Measurements from ENCODE around the gene TXNRD1.

TXNRD1 gene

GRCh38 chr12:104189915-104190555 is 25.5 kb upstream of the TXNRD1 start:
- H4K20me1 ChIP-seq, result no peaks in the 10 kb centered on the region
- no peaks in the 10 kb centered on the region for H3K36me3 ChIP-seq
- no peak overlapping the region for H3K4me2 ChIP-seq
- H3K9me3 ChIP-seq, result peaks cover 11% of the 10 kb centered on the region
- no peaks in the 10 kb centered on the region for H3K27me3 ChIP-seq
- H3K27ac ChIP-seq, result no peak overlapping the region
- no peaks in the 10 kb centered on the region for H3K4me1 ChIP-seq
- H3K9ac ChIP-seq, result no peak overlapping the region
- TF ChIP-seq Cebpa-rat (IDR thresholded peaks at IDR 0.05), result no peak
- H3K4me3 ChIP-seq, result no peak overlapping the region

DNA sequence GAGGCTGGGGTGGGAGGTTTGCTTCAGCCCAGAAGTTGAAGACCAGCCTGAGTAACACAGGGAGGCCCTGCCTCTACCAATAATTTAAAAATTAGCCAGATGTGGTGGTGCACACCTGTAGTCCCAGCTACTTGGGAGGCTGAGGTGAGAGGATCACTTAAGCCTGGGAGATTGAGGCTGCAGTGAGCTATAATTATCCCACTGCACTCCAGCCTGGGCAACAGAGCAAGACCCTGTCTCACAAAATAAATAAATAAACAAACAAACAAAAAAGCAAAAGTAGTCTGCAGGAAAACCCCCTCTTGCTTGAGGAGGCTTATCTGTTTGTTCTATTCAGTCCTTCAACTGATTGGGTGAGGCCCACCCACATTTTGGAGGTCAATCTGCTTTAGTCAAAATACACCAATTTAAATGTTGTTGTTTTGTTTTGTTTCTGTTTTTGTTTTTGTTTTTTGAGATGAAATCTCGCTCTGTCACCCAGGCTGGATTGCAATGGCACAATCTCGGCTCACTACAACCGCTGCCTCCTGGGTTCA is 24.9 kb upstream of the TXNRD1 start:
- H4K20me1 ChIP-seq, result no peaks in the 10 kb centered on the region
- no peak for TF ChIP-seq Cebpa-rat (IDR thresholded peaks at IDR 0.05)
- no peaks in the 10 kb centered on the region for H3K36me3 ChIP-seq
- 0 out of 2 replicates have a peak, but pooled peaks cover 6% of the 10 kb centered on the region for H3K9me3 ChIP-seq
- H3K4me3 ChIP-seq, result no peak overlapping the region
- H3K4me1 ChIP-seq, result no peaks in the 10 kb centered on the region
- H3K9ac ChIP-seq, result no peak overlapping the region
- no peak overlapping the region for H3K4me2 ChIP-seq
- H3K27me3 ChIP-seq, result no peaks in the 10 kb centered on the region
- no peak overlapping the region for H3K27ac ChIP-seq

GRCh38 chr12:104197264-104197663 is 18.3 kb upstream of the TXNRD1 start:
- Histone ChIP-seq H4K20me1 (no peaks in the 10 kb centered on the region), H3K4me1 (no peaks in the 10 kb centered on the region), H3K4me2 (no peak overlapping the region), H3K4me3 (no peak overlapping the region), H3K9ac (no peak overlapping the region), H3K27ac (no peak overlapping the region), H3K9me3 (peaks cover 20% of the 10 kb centered on the region), H3K27me3 (no peaks in the 10 kb centered on the region), H3K36me3 (no peaks in the 10 kb centered on the region)
- no peak for TF ChIP-seq Cebpa-rat (IDR thresholded peaks at IDR 0.05)

DNA sequence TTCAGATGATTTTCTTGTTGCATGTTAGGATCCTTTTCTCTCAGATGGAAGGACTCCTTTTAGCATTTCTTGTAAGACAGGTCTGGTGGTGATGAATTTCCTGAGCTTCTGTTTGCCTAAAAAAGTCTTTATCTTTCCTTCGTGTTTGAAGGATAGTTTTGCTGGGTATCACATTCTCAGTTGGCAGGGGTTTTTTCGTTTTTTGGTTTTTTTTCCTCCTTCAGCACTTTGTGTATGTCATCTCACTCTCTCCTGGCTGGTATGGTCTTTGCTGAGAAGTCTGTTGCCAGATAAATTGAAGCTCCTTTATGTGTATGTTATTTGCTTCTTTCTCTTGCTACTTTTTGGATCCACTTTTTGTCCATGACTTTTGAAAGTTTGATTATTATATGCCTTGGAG is 15.6 kb upstream of the TXNRD1 start:
- no peaks in the 10 kb centered on the region for H3K27me3 ChIP-seq
- H3K27ac ChIP-seq, result no peak overlapping the region
- no peaks in the 10 kb centered on the region for H4K20me1 ChIP-seq
- peaks cover 20% of the 10 kb centered on the region for H3K9me3 ChIP-seq
- no peak for TF ChIP-seq Cebpa-rat (IDR thresholded peaks at IDR 0.05)
- H3K4me2 ChIP-seq, result no peak overlapping the region
- no peak overlapping the region for H3K4me3 ChIP-seq
- no peaks in the 10 kb centered on the region for H3K4me1 ChIP-seq
- no peak overlapping the region for H3K9ac ChIP-seq
- no peaks in the 10 kb centered on the region for H3K36me3 ChIP-seq

- no peak overlapping the region for H3K27ac ChIP-seq
- H3K9me3 ChIP-seq, result peaks cover 20% of the 10 kb centered on the region
- TF ChIP-seq Cebpa-rat (IDR thresholded peaks at IDR 0.05), result no peak
- no peaks in the 10 kb centered on the region for H3K36me3 ChIP-seq
- no peak overlapping the region for H3K4me2 ChIP-seq
- H3K27me3 ChIP-seq, result no peaks in the 10 kb centered on the region
- H3K4me1 ChIP-seq, result no peaks in the 10 kb centered on the region
- no peaks in the 10 kb centered on the region for H4K20me1 ChIP-seq
- H3K9ac ChIP-seq, result no peak overlapping the region
- H3K4me3 ChIP-seq, result no peak overlapping the region
These were observed 14.2 kb upstream of the TXNRD1 start for GRCh38 chr12:104201238-104202001.

DNA sequence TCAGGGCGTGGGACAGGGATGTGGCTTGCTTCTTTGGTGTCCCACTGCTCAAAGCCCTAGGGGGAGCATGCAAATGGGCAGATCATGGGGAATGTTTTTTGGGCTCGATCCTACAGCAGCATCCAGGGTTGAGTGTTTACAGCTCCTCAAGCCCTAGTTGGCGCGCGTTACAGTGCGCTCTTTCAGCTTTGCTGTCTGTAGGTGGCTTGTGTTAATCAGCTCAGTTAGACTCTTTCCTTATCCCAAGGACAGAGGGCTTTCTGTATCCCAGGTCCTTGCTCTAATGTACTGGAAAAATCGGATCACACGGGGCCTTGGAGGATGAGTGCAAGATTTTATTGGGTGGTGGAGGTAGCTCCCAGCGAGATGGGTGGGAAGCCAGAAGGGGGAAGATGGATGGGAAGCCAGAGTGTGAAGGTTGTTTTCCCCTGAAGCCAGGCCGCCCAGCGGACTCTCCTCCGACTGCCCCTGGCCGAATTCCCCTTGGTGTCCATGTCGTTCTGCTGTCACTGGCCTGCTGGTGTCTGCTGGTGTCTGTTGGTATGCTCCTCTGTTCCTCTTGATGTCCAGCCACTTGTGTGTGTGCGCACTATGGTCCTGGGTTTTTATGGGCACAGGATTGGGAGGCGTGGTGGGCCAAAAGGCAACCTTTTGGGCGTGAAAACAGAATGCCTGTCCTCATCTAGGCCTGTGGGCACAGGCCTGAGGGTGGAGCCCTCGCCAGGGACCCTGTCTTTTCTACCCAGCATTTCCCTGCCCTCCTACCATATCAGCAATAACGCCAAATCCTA is 10.7 kb upstream of the TXNRD1 start:
- Histone ChIP-seq H3K36me3 (no peaks in the 10 kb centered on the region), H3K4me3 (no peak overlapping the region), H3K9ac (no peak overlapping the region), H3K4me1 (0 out of 2 replicates have a peak, but pooled peaks cover 5% of the 10 kb centered on the region), H3K4me2 (no peak overlapping the region), H3K27me3 (no peaks in the 10 kb centered on the region), H3K27ac (no peak overlapping the region), H3K9me3 (peaks cover 10% of the 10 kb centered on the region), H4K20me1 (no peaks in the 10 kb centered on the region)
- TF ChIP-seq Cebpa-rat (IDR thresholded peaks at IDR 0.05), result no peak

- no peak overlapping the region for H3K27ac ChIP-seq
- H3K9me3 ChIP-seq, result no peaks in the 10 kb centered on the region
- no peaks in the 10 kb centered on the region for H4K20me1 ChIP-seq
- no peak overlapping the region for H3K4me2 ChIP-seq
- H3K4me1 ChIP-seq, result 0 out of 2 replicates have a peak, but pooled peaks cover 5% of the 10 kb centered on the region
- H3K36me3 ChIP-seq, result no peaks in the 10 kb centered on the region
- no peak overlapping the region for H3K4me3 ChIP-seq
- no peak overlapping the region for H3K9ac ChIP-seq
- no peak for TF ChIP-seq Cebpa-rat (IDR thresholded peaks at IDR 0.05)
- no peaks in the 10 kb centered on the region for H3K27me3 ChIP-seq
These were observed 8.0 kb upstream of the TXNRD1 start for GRCh38 chr12:104207416-104208205.

GRCh38 chr12:104212516-104212915 is 3.1 kb upstream of the TXNRD1 start:
- Histone ChIP-seq H3K9ac (no peak overlapping the region), H4K20me1 (no peaks in the 10 kb centered on the region), H3K9me3 (no peaks in the 10 kb centered on the region), H3K27me3 (peaks cover 10% of the 10 kb centered on the region), H3K4me3 (no peak overlapping the region), H3K27ac (no peak overlapping the region), H3K36me3 (no peaks in the 10 kb centered on the region), H3K4me1 (peaks cover 10% of the 10 kb centered on the region), H3K4me2 (no peak overlapping the region)
- no peak for TF ChIP-seq Cebpa-rat (IDR thresholded peaks at IDR 0.05)

DNA sequence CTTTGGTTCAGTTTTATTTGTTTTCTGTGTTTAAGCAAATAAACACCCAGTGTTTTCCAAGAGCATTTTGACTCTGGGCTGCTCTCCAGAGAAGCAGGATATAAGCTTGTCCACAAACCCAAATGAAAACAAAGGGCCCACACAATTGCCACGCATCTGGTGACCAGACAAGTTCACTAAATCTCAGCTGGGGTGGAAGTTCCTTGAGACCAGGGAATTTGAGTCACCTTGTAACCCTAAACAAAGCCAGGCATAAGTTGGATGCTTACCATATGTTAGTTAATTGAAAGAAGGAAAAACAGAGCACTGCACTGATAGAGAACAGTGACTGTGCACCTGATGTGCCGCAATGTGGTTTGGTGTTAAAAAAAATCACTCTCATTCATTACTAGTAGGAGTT is 1.6 kb upstream of the TXNRD1 start:
- Histone ChIP-seq H3K27me3 (peaks cover 10% of the 10 kb centered on the region), H3K9me3 (no peaks in the 10 kb centered on the region)

More for the DNA sequence above, 1.6 kb upstream of the TXNRD1 start:
- no peak for TF ChIP-seq Cebpa-rat (IDR thresholded peaks at IDR 0.05)
- no peak overlapping the region for H3K27ac ChIP-seq
- H3K4me1 ChIP-seq, result peaks cover 9% of the 10 kb centered on the region
- H3K4me3 ChIP-seq, result no peak overlapping the region
- no peaks in the 10 kb centered on the region for H4K20me1 ChIP-seq
- no peaks in the 10 kb centered on the region for H3K36me3 ChIP-seq
- H3K9ac ChIP-seq, result no peak overlapping the region
- H3K4me2 ChIP-seq, result no peak overlapping the region
